Fibroblast of peridontal ligament (primary cell): ENCODE data around the gene SBF2.

Source experiments
- DNase-seq: peaks from one replicate; pipeline ENCODE4 v3.0.0-alpha.2; 2010; ENCODE audit errors: extremely low read depth

SBF2 gene

DNA sequence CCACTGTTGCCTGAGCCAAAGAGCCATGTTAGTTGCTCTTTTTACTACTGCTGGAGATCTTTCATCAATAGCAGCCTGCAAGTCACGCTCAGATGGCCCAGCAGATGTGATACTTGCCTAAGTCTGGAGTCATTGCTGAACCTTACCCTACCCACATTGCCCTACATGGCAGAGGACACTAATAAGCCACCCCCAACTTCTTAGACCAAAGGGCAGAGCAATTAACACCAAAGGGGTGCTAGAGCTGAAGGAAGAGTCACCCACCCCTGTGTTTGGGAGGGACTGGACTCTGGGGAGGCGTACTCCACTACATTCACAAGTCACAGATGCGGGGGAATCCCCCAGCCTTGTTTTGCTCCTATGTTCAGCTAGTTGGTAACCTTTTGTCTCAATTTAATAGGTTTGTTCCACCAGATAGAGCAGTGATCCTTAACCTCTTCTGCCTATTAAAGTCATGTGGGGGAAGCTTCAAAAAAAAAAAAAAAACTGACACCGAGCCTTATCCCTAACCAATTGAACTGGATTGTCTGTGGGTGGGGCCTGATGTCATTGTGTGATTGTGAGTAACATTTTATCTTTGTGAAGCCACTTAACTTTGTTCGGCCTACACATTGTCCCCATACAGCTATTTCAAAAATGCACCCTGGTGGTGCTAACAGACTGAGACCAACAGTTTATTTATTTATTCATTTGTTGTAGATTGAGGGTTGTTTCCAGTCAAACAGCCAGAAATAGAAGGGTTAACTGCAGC is 23.9 kb upstream of the SBF2 start:
- DNase-seq: no peak

DNA sequence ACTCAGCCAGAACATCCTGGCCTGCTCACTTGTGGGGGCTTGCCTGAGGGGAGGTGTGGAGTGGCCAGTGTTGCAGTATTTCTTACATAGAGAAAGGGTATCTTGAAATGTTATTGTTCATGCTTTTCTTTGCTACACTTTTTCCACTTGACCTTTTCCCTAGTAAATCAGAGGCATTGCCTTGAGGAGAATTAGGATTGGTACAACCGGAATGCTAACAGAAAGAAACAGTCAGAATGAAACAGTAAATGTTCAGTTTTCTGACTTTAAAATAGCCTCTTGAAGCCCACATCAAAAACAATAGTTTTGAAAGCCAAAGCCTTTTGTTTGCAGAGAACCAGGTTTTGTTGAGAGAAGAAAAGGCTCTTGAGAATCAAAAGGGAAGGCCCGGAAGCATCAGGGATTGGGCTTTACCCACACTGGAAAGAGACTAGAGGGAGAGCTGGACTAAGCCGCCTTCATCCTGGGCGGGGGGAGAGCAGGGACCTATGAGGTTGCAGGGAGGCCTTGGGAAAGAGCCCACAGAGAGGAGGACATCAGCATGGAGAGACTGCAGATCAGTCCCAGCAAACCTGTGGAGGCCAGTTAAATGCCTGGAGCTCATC is 23.2 kb upstream of the SBF2 start:
- peak; percentile 58 for DNase-seq

DNA sequence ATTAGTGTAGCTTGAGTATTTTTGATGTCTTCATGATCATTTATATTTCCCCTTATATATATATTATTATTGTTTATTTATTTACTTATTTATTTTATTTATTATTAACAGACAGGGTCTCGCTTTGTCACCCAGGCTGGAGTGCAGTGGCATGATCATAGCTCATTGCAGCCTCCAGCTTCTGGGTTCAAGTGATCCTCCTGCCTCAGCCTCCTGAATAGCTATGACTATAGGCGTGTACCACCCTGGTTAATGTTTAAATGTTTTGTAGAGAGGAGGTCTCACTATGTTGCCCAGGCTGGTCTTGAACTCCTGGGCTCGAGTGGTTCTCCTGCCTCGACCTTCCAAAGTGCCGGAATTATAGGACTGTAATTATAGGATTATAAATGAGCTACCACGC is 21.1 kb upstream of the SBF2 start:
- DNase-seq: no peak

DNA sequence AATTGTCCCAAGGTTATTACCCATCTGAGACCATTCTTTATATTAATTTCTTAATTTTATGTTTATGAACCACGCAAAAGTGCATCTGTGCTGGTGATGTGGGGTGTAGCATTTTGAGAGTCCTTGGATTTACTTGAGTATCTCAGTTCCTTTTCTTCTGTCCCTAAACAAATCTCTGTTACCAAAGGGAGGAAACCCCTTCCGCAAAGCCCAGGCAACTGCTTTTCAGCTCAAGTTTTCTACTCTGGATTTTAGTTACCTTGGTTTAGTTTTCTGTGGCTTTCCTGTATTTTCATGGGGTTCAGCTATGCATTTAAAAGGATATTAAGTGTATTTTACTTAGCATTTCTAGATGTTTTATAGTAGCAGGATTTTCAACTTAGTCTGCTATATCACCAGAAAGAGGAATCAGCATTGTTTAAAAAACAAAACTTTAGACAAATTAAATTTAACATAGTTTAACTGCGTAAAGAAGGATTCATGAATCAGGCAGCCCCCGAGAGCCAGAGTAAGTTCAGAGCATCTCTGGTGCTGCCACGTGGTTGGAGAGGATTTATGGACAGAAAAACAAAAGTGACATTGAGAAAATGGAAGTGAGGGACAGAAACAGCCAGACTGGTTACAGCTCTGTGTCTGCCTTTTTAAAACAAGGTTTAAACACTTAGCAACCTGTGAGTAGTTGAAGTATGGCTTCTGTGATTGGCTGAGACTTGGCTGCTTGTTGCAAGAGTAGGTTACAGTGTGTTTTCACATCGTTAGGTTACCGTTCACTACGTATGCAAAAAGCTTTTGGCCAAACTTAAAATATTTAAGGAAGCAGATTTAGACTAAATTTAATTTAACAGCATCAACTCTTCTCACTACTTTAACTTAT is 20.4 kb upstream of the SBF2 start:
- peak; percentile 86 for DNase-seq

DNA sequence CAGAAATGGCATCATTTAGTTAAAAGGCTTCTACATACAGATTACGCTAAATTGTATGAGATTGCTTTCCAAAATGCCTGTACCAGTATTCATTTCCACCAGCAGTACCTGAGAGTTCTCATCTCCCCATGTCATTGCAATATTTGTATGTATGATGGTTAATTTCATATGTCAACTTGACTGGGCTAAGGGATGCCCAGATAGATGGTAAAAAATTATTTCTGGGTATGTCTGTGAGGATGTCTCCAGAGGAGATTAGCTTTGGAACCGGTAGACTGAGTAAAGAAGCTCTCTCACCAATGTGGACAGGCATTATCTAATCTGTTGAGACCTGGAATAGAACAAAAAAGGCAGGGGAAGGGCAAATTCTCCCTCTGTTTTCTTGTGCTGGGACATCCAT is 17.8 kb upstream of the SBF2 start:
- no peak for DNase-seq

DNA sequence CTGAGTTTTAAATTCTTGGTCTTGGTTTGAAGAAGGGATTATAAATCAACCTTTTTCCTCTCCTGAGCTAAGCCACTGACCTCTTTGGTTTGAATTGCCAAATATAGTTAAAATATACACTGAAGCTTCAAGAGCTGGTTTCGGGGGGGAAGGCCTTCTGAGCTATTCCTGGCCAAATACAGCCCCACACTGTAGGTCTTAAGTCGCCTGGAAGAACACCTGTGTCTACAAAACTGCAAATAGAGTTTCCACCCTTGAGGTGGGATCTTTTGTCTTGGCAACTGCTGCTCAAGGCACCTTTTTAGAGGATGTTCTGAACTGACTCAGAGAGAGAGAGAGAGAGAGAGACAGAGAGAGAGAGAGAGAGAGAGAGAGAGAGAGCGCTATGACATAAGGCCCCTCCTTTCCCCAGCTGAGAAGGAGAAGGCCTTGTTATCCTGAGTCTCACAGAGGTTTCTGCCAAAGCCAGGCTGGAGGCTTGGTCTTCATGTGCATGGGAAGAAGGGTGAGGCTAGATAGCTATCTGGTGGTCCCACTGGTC is 16.4 kb upstream of the SBF2 start:
- DNase-seq: peak; percentile 49

DNA sequence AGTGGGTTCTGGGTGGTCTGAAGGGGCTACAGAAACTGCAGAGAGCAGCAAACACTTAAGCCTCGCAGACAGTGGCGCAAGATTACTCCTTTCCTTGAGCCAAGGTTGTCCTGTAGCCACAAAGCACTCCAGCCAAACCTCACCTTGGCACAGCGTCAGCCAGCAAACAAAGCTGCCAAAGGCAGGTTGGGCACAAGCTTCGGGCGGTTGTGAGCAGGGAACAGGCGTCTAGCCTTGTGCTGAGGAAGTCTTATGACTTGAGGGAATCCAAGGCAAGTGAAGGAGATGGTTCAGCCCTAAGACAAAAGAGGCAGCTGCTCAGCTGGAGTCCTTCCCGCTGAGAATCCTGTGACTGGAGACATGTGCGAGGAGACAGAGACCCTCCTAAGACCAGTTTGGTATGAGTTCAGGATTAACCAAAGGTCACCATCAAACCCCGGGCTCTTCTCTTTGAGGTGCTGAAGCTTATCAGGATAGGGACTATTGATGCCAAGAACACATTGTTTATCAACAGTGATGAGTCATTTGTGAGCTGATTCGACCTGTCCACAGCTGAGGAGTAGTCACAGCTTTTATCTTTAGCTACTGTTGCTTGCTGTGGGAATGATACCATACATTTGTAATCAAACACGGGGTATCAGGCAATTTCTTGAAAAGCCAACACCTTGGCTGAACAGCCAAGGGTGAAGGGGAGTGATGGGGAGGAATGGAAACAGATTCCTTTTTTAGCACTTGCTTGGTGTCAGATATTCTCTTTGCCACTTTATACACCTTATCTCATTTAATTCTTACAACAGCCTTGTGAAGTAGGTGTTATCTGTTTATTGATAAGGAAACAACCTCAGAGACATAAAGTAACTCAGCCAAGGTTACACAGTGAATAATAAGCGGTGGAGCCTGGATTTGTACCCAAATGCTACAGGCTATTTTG is 15.4 kb upstream of the SBF2 start:
- peak; percentile 86 for DNase-seq

DNA sequence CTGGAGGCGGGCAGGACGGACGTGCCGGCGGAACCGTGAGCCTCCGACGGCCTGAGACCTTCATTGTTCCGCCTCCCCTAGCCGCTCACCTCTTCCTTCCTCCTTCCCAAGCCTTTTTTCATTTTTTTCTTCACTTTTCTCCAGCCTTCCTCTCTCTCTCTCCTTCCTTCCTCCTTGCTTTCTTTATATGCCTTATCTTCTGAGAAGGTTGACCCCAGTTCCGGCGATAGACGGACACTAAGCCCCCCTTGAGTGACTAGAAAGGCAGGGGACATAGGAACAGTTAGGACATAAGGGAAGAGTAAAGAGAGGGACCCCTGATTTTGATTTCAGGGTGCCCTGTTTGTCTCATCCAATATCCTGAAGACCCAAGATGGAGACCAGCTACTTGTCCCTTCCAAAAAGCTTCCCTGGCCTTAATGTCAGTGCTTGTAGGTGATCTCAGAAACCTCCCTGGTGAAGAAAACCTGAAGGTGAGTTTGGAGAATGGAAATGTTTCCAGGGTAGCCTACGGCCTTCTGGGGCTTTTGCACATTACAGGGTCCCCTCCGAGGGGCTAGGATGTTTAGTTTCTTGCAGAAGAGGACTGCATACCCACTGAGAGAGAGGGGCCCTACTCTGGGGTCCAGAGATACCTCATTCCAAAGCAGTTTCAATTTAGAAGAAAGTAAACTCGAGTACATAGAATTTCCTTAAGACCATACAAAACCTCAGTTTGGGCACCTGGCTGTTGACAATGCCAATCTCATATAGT is 14.4 kb upstream of the SBF2 start:
- peak; percentile 38 for DNase-seq

DNA sequence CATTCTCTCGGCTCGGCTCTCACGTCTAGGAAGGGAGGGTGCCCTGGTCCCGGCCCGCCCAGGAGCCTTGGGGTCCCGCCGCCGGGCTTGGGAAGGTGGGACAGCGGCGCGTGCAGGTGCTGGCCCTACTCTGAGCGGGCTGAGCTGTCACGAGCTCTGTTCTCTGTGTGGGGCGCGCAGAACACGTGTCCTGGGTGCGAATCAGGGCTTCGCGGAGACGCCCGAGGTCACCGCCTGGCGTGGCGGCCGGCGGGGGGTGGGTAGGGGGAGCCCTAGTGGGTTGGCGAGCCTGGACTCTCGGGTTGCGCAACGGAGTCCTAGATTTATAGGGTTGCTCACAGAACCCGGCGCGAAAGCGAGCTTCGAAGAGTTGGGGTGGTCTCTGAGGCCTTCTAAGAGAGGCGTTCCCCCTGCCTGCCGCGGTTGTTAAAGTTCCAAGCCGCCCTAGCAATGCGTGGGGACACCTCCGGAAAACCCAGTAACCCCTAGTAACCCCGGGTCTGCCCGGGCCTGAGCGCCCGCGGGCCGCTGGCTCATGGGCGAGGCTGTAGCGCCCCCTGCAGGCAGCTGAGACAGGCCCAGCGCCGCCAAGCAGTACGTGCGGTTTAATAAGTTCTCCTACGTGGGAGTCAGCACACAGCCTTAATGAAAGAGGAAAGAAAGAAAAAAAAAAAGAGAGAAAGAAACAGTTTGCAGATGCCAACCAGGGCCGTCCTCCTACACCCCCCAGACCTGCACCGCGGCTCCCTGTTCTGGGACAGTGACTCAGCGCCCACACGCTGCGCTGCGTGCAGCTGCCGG is 13.6 kb upstream of the SBF2 start:
- DNase-seq: peak; percentile 86

DNA sequence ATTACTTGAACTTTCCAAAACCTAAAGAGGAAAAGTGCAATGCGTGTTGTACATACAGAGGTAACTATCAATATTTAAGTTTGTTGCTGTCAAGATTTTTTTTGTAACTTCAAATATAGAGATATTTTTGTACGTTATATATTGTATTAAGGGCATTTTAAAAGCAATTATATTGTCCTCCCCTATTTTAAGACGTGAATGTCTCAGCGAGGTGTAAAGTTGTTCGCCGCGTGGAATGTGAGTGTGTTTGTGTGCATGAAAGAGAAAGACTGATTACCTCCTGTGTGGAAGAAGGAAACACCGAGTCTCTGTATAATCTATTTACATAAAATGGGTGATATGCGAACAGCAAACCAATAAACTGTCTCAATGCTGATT is 13.0 kb upstream of the SBF2 start:
- peak; percentile 31 for DNase-seq

DNA sequence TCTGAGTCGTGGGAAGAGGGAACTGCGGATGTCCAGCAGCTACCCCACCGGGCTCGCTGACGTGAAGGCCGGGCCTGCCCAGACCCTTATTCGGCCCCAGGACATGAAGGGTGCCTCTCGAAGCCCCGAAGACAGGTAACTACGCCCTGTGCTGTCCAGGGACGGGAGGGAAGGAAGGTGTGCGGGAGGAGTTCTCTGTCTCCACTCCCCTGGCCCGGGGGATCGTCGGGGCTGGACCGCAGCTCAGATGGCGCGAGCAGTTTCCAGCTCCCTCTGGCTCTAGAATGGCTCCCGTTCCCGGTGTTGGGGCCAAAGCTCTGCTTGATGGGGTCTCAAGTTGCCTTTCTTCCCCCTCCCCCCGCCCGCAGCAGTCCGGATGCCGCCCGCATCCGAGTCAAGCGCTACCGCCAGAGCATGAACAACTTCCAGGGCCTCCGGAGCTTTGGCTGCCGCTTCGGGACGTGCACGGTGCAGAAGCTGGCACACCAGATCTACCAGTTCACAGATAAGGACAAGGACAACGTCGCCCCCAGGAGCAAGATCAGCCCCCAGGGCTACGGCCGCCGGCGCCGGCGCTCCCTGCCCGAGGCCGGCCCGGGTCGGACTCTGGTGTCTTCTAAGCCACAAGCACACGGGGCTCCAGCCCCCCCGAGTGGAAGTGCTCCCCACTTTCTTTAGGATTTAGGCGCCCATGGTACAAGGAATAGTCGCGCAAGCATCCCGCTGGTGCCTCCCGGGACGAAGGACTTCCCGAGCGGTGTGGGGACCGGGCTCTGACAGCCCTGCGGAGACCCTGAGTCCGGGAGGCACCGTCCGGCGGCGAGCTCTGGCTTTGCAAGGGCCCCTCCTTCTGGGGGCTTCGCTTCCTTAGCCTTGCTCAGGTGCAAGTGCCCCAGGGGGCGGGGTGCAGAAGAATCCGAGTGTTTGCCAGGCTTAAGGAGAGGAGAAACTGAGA is 12.2 kb upstream of the SBF2 start:
- DNase-seq: peak; percentile 36

DNA sequence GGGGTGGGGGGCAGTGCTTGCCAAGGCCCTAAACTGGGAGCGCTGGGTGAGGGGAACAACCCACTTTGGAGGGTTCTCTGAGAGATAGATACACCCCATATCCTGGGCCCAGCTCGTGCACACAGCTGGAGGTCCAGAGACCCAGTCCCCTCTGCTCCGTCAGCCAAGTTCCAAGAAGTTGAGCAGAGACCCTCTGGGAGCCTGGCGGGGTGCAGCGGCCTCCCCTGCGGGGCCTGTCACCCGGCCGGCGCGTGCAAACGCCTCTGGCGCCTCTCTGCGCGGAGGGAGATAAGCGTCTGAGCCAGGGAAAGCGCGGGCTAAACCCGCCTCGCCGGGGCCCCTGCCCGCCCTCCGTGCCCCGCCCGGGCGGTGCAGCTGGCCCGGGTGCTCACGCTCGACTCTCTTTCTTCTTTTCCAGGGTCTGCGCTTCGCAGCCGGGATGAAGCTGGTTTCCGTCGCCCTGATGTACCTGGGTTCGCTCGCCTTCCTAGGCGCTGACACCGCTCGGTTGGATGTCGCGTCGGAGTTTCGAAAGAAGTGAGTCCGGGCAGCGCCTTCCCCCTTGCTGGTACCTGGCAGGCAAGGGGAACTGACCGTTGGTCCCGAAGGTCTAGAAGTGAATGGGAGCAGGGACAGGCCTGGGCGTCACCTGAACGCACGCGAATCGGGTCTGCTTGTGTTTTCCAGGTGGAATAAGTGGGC is 11.4 kb upstream of the SBF2 start:
- DNase-seq: peak; percentile 25

DNA sequence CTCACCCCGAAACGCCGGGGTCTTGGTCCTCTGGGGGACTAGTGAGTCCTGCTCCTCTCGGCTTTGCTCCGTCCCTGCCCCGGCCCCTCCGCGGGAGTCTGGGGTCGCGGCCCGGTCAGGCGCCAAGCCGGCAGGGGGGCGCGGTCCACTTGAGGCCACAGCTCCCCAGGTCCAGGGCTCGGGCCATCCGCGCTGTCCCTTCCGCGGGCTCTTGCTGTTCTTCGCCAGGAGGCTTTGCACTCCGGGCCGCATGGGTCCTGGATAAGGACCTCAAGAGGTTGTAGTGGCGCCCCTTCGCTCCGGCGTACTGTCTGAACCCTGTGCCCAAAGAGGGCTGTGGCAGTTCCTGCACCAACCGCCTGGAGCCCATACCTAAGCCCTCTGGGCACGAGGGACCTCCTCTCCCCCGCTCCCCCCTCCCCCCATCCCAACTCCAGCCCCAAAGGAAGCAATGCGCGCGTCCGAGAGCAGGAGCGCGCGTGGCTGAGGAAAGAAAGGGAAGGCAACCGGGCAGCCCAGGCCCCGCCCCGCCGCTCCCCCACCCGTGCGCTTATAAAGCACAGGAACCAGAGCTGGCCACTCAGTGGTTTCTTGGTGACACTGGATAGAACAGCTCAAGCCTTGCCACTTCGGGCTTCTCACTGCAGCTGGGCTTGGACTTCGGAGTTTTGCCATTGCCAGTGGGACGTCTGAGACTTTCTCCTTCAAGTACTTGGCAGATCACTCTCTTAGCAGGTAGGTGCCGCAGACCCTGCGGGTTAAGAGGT is 10.7 kb upstream of the SBF2 start, which contains the start of gene ADM:
Gene ADM, plus strand, starts transcription at position 579 of the 767 bp plus-strand sequence. CDS start 628 bp downstream, outside the sequence.
- peak; percentile 95 for DNase-seq

DNA sequence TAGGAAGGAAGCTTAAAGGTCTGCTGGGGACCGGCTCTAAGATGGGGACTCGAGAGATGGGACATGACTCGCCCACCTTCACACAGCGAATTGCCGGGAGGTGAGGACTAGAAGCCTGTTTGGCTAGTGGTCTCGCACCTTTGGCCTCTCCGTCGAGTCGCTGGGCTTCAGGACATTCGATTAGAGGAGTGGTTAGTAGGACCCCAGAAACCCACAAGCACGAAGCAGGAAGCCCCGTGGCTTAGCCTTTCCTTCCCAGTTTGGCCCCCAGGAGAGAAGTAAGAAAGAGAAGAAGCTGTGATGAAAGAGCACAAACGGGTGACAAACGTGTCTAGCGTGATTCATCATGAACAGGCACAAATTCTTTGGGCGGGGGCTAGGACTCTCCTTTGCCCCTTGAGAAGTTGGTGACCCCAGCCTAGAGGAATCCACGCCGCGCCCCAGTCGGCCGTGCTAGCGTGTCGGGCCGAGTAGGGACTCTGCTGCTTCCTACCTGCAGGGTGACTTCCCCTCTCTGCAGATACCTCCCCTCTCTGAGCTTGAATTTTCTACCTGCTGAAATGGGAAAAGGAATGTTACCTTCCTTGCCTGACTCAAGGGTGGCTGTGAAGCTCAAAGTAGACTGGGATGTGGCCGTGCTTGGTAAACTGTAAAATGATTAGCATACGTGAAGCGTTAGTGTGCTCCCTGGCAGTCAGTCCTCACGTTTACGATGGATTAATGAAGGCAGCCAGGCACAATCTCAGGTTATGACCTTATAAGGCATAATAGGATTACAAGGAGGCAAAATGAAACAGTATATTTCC is 9.7 kb upstream of the SBF2 start:
- peak; percentile 45 for DNase-seq

DNA sequence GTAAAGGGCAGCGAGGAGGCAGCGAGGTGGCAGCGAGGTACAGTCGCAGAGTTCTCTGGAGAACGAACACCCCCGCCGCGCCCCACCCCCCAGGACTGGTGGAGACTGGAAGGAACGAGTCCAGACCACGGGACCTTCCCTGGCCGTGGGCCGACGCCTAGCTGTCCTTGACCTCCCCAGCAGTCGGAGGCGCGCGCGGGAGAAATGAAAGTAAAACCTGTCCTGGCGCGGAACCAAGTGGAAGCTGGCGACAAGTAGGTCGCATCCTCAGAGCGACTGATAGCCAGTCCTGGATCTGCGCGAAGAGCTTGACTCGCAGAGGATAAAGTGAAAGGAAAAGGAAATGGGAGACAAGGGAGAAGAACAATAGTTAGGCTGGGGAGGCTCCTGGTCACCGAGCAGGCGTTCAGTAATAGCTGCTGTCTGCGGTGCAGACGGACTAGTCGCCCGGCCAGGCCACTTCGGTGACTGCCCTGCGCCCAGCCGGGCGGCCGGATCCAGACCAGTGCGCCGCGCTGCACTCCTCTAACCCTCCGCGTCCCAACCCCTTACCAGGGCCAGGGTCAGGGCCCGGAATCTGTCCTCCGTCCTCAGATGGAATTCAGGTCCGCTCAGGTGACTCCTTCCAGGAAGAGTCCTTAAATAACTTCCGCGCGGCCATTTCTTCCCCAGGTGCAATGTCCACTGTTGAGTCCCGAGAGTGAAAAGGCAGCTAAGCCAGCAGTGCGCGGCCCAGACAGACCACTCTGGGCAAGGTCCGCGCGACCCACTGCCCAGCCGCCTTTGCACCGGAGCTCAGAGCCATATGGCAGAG is 8.9 kb upstream of the SBF2 start:
- DNase-seq: peak; percentile 64
